ENCODE data around the gene ZFTA. TPM values are rescaled to one million over a fixed set of nuclear protein-coding genes. Genes with fewer than 3 reads are reported as not detected.

The ZFTA gene
- total and polyA plus RNA-seq, 7 experiments from 2014 or later, result 0.04 to 3.6 (median 2.4) TPM

DNA sequence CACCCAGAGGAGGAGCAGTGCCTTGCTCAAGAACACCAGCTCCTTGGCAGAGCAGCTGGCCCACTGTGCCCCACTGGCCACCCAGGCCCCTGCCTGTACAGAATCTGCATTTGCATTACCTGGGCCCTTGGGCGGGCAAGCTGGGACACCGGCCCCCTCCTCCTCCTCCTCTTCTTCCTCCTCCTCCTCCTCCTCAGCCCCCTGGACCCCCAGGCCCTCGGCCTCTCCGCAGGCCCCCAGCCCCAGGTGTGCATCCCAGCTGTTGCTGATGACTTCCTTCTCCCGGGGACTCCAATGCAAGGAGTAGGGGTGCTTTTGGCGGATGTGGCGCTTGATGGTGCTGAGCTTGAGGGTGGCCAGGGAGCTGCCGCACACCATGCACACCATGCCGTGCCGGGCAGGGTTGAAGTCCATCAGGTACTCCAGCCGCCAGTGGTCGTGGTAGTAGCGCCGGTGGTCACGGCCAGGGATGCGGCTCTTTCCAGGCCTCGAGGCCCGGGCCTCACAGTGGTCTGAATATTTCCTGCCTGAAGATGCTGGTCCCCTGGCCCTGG, 2.8 kb downstream of the ZFTA start:
- Mint-ChIP-seq H3K27me3 (peaks cover 0 to 15% (median 0%) of the 10 kb centered on the region in 5 donors), H3K4me3 (no peak overlapping the region), H3K27ac (no peak overlapping the region), H3K4me1 (peaks cover 6 to 14% (median 8%) of the 10 kb centered on the region in 7 donors), H3K9me3 (peaks cover 0 to 2% (median 0%) of the 10 kb centered on the region in 11 donors), H3K36me3 (peaks cover 0 to 4% (median 0%) of the 10 kb centered on the region in 5 donors)
- Histone ChIP-seq H3K4me3 (ENCODE audit: low read length) (no peak overlapping the region), H3K27ac (ENCODE audit: low read depth, low read length) (no peak overlapping the region), H3K27me3 (ENCODE audit: control insufficient read depth in 2 of 2, insufficient read depth in 2 of 2, low read length in 2 of 2) (peaks cover 0 to 8% of the 10 kb centered on the region in 2 donors), H3K36me3 (ENCODE audit: control insufficient read depth in 2 of 3, insufficient read depth in 3 of 3, low read length in 3 of 3) (no peaks in the 10 kb centered on the region), H3K4me1 (ENCODE audit: control insufficient read depth in 2 of 2, insufficient read depth in 2 of 2, low read length in 2 of 2) (peaks cover 6 to 9% of the 10 kb centered on the region in 2 donors), H3K9me3 (ENCODE audit: control insufficient read depth in 2 of 3, low read length in 3 of 3) (no peaks in the 10 kb centered on the region)
- ATAC-seq (no peak), DNase-seq (no peak)
- intact Hi-C loops (cut with micrococcal nuclease), result loop anchor here (2.0 to 10.0 kb wide), 5 partner anchors 47 to 383 kb away; partner anchors contain the start of genes COX8A (in 1 of the 2), RTN3 (in 1 of the 2) and SPINDOC (in 1 of the 2)
- ChIA-PET CTCF (interaction anchor here (0.5 to 1.1 kb wide), 3 partner anchors 35 to 395 kb away, joined by 3 read pairs; no protein-coding TSS in a partner anchor), POLR2A (no interaction called here)

DNA sequence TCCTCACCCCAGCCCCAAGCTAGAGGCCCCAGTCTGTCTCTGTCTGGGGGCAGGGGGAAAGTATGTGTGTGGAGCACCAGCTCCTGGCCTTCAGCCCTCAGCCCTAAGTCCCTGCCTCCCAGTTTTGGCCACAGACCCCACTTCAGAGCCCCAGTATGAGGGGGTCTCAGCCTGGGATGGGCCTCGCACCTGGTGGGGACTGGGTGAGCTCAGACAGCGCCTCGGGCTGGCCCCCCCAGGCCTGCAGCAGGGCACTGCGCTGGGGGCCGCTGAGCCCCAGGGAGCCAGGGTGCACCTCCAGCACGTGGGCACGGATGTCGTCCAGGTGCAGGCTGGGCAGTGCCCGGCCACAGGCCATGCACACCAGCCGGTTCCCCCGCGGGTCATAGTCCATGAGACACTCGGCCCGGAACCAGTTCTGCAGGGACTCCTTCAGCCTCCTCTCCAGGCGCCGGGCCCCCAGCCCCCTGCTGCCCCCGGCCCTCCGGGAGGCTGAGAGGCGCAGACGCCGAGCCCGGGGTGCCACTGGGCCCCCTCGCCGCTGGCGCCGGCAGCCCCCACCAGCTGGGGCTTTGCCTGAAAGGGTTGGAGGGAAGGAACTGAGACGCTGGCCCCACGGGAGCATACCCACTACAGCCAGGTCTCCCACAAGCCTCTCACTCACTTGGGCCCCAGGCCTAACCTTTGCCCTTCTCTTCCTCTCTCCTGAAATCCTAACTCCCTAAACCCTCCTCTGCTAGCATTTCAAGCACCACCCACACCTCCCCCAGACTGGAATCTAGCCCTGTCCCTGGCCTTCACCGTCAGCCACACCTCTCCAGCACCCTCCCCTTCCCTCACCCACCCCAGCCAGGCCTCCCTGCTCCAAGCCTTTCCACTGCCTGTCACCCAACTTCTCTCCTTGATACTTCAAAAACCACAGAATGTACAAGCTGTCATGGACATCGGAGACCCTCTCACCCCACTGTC, 3.6 kb downstream of the ZFTA start:
- Histone ChIP-seq H3K27ac (ENCODE audit: low read depth, low read length) (no peak overlapping the region), H3K36me3 (ENCODE audit: control insufficient read depth in 2 of 3, insufficient read depth in 3 of 3, low read length in 3 of 3) (no peaks in the 10 kb centered on the region), H3K4me3 (ENCODE audit: low read length) (no peak overlapping the region), H3K4me1 (ENCODE audit: control insufficient read depth in 2 of 2, insufficient read depth in 2 of 2, low read length in 2 of 2) (peaks cover 6 to 7% of the 10 kb centered on the region in 2 donors), H3K27me3 (ENCODE audit: control insufficient read depth in 2 of 2, insufficient read depth in 2 of 2, low read length in 2 of 2) (peaks cover 0 to 5% of the 10 kb centered on the region in 2 donors), H3K9me3 (ENCODE audit: control insufficient read depth in 2 of 3, low read length in 3 of 3) (no peaks in the 10 kb centered on the region)
- ATAC-seq (no peak), DNase-seq (no peak)
- intact Hi-C loops (cut with micrococcal nuclease), result loop anchor here (5.0 to 10.0 kb wide), 3 partner anchors 47 to 210 kb away; partner anchors contain the start of genes COX8A (in 1 of the 2), RTN3 (in 1 of the 2) and SPINDOC (in 1 of the 2)
- Mint-ChIP-seq H3K27ac (no peak overlapping the region), H3K27me3 (peaks cover 0 to 7% (median 0%) of the 10 kb centered on the region in 5 donors), H3K36me3 (peaks cover 0 to 4% (median 0%) of the 10 kb centered on the region in 5 donors), H3K9me3 (peaks cover 0 to 2% (median 0%) of the 10 kb centered on the region in 11 donors), H3K4me3 (no peak overlapping the region), H3K4me1 (peaks cover 6 to 10% (median 8%) of the 10 kb centered on the region in 7 donors)
- ChIA-PET POLR2A (no interaction called here), CTCF (interaction anchor here (0.6 kb wide), 1 partner anchor 93 kb away, joined by 4 read pairs; no protein-coding TSS in a partner anchor)

DNA sequence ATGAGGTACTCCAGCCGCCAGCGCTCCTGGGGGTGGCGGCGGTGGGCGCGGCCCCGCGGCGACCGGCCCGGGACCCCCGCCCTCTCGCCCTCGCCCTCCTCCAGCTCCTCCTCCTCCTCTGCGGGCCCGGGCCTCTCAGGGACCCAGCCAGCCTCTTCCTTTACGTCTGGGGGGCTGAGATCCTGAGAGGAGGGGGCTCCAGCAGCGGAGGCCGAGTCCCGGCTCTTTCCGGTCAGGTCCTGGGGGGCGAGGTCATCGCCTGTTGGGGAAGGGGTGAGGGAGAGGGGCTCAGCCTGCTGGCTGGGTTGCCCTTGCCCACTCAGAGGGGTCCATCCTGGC, 4.3 kb downstream of the ZFTA start:
- no peaks in the 10 kb centered on the region for H3K36me3 ChIP-seq (ENCODE audit: control insufficient read depth in 2 of 3, insufficient read depth in 3 of 3, low read length in 3 of 3)
- DNase-seq, result no peak
- intact Hi-C loops (cut with micrococcal nuclease), result loop anchor here in 1 of 2 donors (10.0 kb wide), 1 partner anchor 210 kb away; the partner anchor contains the start of gene COX8A
- Mint-ChIP-seq H3K4me1 (peaks cover 6 to 9% (median 8%) of the 10 kb centered on the region in 7 donors), H3K9me3 (peaks cover 0 to 2% (median 0%) of the 10 kb centered on the region in 11 donors), H3K27ac (no peak overlapping the region), H3K4me3 (no peak overlapping the region), H3K27me3 (peaks cover 0 to 4% (median 0%) of the 10 kb centered on the region in 5 donors), H3K36me3 (peaks cover 0 to 4% (median 0%) of the 10 kb centered on the region in 5 donors)
- no peak overlapping the region for H3K27ac ChIP-seq (ENCODE audit: low read depth, low read length)
- no peaks in the 10 kb centered on the region for H3K9me3 ChIP-seq (ENCODE audit: control insufficient read depth in 2 of 3, low read length in 3 of 3)
- POLR2A ChIA-PET, result no interaction called here
- H3K4me3 ChIP-seq (ENCODE audit: low read length), result no peak overlapping the region
- peaks cover under 1 to 6% of the 10 kb centered on the region in 2 donors for H3K4me1 ChIP-seq (ENCODE audit: control insufficient read depth in 2 of 2, insufficient read depth in 2 of 2, low read length in 2 of 2)
- no peaks in the 10 kb centered on the region for H3K27me3 ChIP-seq (ENCODE audit: control insufficient read depth in 2 of 2, insufficient read depth in 2 of 2, low read length in 2 of 2)
- CTCF ChIA-PET, result interaction anchor here (0.6 kb wide), 1 partner anchor 92 kb away, joined by 4 read pairs; no protein-coding TSS in a partner anchor
- ATAC-seq, result no peak

DNA sequence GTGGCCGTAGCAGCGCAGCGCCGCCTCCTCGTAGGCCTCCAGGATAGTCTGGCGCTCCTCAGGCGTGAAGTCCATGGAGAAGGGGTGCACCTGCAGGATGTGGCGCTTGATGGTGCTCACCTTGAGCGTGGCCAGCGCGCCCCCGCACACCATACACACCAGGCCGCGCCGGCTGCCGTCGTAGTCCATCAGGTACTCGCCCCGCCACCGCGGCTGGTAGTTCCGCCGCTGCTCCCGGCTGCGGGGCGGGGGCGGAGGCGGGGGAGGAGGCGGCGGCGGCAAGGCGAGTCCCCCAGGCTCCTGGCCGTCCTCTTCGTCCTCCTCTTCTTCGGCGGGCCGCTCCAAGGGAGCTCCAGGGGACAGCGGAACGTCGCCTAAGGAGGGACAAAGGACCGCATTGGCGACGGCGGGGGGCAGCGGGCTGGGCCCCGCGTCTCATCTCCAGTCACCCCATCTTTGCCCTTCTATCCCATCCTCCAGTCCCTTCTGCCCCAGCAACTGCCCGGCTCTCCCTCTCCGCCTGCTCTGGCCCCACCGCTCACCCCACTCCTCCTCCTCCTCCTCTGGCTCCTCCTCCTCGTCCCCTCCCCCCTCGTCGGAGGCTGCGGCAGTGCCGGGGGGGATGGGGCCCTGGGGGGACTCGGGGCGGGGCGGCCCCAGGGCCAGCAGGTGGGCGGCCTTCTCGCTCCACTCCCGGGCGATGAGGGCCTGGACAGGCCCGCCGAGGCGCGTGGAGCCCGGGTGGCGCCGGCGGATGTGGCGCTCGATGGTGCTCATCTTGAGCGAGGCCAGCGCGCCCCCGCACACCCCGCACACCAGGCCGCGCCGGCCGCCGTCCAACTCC, 4.9 kb downstream of the ZFTA start:
- Histone ChIP-seq H3K27me3 (ENCODE audit: control insufficient read depth in 2 of 2, insufficient read depth in 2 of 2, low read length in 2 of 2) (no peaks in the 10 kb centered on the region), H3K27ac (ENCODE audit: low read depth, low read length) (no peak overlapping the region), H3K36me3 (ENCODE audit: control insufficient read depth in 2 of 3, insufficient read depth in 3 of 3, low read length in 3 of 3) (no peaks in the 10 kb centered on the region), H3K4me3 (ENCODE audit: low read length) (no peak overlapping the region), H3K9me3 (ENCODE audit: control insufficient read depth in 2 of 3, low read length in 3 of 3) (no peaks in the 10 kb centered on the region), H3K4me1 (ENCODE audit: control insufficient read depth in 2 of 2, insufficient read depth in 2 of 2, low read length in 2 of 2) (peaks cover 0 to 6% of the 10 kb centered on the region in 2 donors)
- Mint-ChIP-seq H3K9me3 (peaks cover 0 to 2% (median 0%) of the 10 kb centered on the region in 11 donors), H3K36me3 (peaks cover 0 to 4% (median 0%) of the 10 kb centered on the region in 5 donors), H3K4me1 (peaks cover 6 to 9% (median 8%) of the 10 kb centered on the region in 7 donors), H3K27ac (no peak overlapping the region), H3K27me3 (peaks cover 0 to 4% (median 0%) of the 10 kb centered on the region in 5 donors), H3K4me3 (no peak overlapping the region)
- ChIA-PET POLR2A (no interaction called here), CTCF (interaction anchor here (0.6 kb wide), 1 partner anchor 92 kb away, joined by 4 read pairs; no protein-coding TSS in a partner anchor)
- intact Hi-C loops (cut with micrococcal nuclease), result loop anchor here in 1 of 2 donors (10.0 kb wide), 1 partner anchor 211 kb away; the partner anchor contains the start of gene COX8A
- ATAC-seq, result no peak
- DNase-seq, result no peak

DNA sequence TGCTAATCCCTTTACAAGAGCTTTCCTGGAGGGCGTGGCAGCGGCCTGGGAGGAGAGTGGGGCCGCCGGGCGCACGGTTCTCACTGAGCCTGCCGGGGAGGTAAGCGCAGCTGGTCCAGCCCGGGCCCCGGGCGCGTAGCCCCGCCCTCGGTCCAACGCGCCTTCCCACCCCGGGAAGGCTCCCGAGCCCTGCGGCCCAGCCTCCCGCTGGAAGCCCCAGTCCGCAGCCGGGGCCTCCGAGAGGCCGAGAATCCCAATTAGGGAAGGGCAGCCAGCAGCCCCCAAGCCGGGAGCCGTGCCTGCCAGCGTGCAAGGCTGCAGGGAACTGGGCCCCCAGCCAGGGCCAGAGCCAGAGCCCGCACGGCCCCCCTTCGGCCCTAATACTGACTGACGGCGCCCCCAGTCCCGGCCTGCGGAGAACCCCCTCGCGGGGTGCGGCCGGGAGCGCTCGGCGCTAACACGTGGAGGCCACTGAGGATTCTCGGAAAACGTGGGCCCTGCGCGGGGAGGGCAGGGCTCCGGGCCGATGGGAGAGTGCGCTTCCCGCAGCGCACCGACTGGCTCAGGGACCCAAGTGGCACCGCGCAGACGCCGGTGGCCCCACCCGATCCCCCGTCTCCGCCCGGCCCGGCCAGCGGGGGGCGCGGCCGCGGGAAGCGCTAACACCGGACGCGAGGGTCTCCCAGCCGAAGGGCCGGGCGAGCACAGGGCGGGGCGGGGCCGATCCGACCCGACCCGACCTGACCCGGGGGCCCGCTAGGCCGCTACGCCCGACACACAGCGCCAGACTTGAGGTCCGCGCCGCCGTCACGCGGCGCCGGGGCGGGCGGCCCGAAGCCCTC, 5.7 kb downstream of the ZFTA start:
- no peak for DNase-seq
- H3K4me1 ChIP-seq (ENCODE audit: control insufficient read depth in 2 of 2, insufficient read depth in 2 of 2, low read length in 2 of 2), result peaks cover 0 to 6% of the 10 kb centered on the region in 2 donors

More for the DNA sequence above, 5.7 kb downstream of the ZFTA start:
- H3K9me3 ChIP-seq (ENCODE audit: control insufficient read depth in 2 of 3, low read length in 3 of 3), result no peaks in the 10 kb centered on the region
- ChIA-PET POLR2A (no interaction called here), CTCF (no interaction called here)
- ATAC-seq, result no peak
- no peak overlapping the region for H3K4me3 Mint-ChIP-seq
- peaks cover 0 to 2% (median 0%) of the 10 kb centered on the region in 11 donors for H3K9me3 Mint-ChIP-seq
- intact Hi-C loops (cut with micrococcal nuclease), result loop anchor here in 1 of 2 donors (10.0 kb wide), 1 partner anchor 212 kb away; the partner anchor contains the start of gene COX8A
- H3K4me3 ChIP-seq (ENCODE audit: low read length), result no peak overlapping the region
- H3K36me3 ChIP-seq (ENCODE audit: control insufficient read depth in 2 of 3, insufficient read depth in 3 of 3, low read length in 3 of 3), result no peaks in the 10 kb centered on the region
- no peak overlapping the region for H3K27ac Mint-ChIP-seq
- no peaks in the 10 kb centered on the region for H3K27me3 ChIP-seq (ENCODE audit: control insufficient read depth in 2 of 2, insufficient read depth in 2 of 2, low read length in 2 of 2)
- H3K27ac ChIP-seq (ENCODE audit: low read depth, low read length), result no peak overlapping the region
- peaks cover 6 to 8% (median 7%) of the 10 kb centered on the region in 7 donors for H3K4me1 Mint-ChIP-seq
- peaks cover 0 to 4% (median 0%) of the 10 kb centered on the region in 5 donors for H3K27me3 Mint-ChIP-seq
- H3K36me3 Mint-ChIP-seq, result peaks cover 0 to 6% (median 0%) of the 10 kb centered on the region in 5 donors

Data from naive thymus-derived CD4-positive, alpha-beta T cell (primary cell).